Naive thymus-derived CD4-positive, alpha-beta T cell (primary cell): ENCODE measurements around the gene DEPDC5. TPM values are rescaled to one million over a fixed set of nuclear protein-coding genes. Genes with fewer than 3 reads are reported as not detected.

ENCODE experiments used
- ATAC-seq: fragments of 150-1000 bp; cut with Tn5 transposase; 2 replicates; pipeline ENCODE4 v1.10.0; 2021; ENCODE audit warnings: mild to moderate bottlenecking, moderate library complexity
- CTCF ChIA-PET: fragments of 350-600 bp; sonication (Branson Sonifier 250); formaldehyde crosslinking; loops from one replicate; lab custom pipeline; 2021; ENCODE audit warnings: antibody characterized with exemption; lab: Charles Lee
- POLR2A ChIA-PET: fragments of 350-600 bp; sonication (Branson Sonifier 250); formaldehyde crosslinking; loops from one replicate; lab custom pipeline; 2021; ENCODE audit warnings: antibody characterized with exemption, inconsistent platforms; lab: Charles Lee
- DNase-seq, 9 donors: peaks; one replicate each; pipeline versions ENCODE4 v3.0.0 to v3.0.0-alpha.2; 2020 to 2022; ENCODE audit warnings: mixed read lengths in 1 of 9
- H3K27ac ChIP-seq: one replicate; pipeline ENCODE4 v1.7.0; 2013; ENCODE audit warnings: mild to moderate bottlenecking, low read depth, low read length, moderate library complexity
- H3K27me3 ChIP-seq, 2 donors: one replicate each; pipeline ENCODE4 v1.7.0; 2013; ENCODE audit warnings: low read length in 2 of 2, mild to moderate bottlenecking in 2 of 2, moderate library complexity in 2 of 2; ENCODE audit not compliant: control insufficient read depth in 2 of 2, insufficient read depth in 2 of 2
- H3K36me3 ChIP-seq, 3 experiments: 1 replicate in 2 of 3; 2 replicates in 1 of 3; pipeline ENCODE4 v1.7.0; 2013; ENCODE audit warnings: low read length in 3 of 3, mild to moderate bottlenecking in 3 of 3, moderate library complexity in 1 of 3; ENCODE audit not compliant: insufficient read depth in 3 of 3, control insufficient read depth in 2 of 3
- H3K4me1 ChIP-seq, 2 donors: one replicate each; pipeline ENCODE4 v1.7.0; 2013; ENCODE audit warnings: low read length in 2 of 2, mild to moderate bottlenecking in 2 of 2, moderate library complexity in 1 of 2; ENCODE audit not compliant: control insufficient read depth in 2 of 2, insufficient read depth in 2 of 2
- H3K4me3 ChIP-seq: 2 replicates; pipeline ENCODE4 v1.7.0; 2013; ENCODE audit warnings: mild to moderate bottlenecking, low read length
- H3K9me3 ChIP-seq, 3 experiments: 1 replicate in 2 of 3; 2 replicates in 1 of 3; pipeline ENCODE4 v1.7.0; 2013; ENCODE audit warnings: low read length in 3 of 3; ENCODE audit not compliant: control insufficient read depth in 2 of 3
- H3K27ac Mint-ChIP-seq, 9 donors: one replicate each; pipeline ENCODE4 v1.8.0; 2020 to 2022; ENCODE audit warnings: mixed read lengths in 9 of 9, mild to moderate bottlenecking in 8 of 9, moderate library complexity in 5 of 9, inconsistent platforms in 2 of 9
- H3K27me3 Mint-ChIP-seq, 5 donors: one replicate each; pipeline ENCODE4 v1.8.0; 2021 to 2022; ENCODE audit warnings: mixed read lengths in 5 of 5, mild to moderate bottlenecking in 1 of 5
- H3K36me3 Mint-ChIP-seq, 5 donors: one replicate each; pipeline ENCODE4 v1.8.0; 2020 to 2022; ENCODE audit warnings: mixed read lengths in 5 of 5, mild to moderate bottlenecking in 3 of 5, inconsistent platforms in 1 of 5
- H3K4me1 Mint-ChIP-seq, 7 donors: one replicate each; pipeline ENCODE4 v1.8.0; 2020 to 2022; ENCODE audit warnings: mixed read lengths in 7 of 7, mild to moderate bottlenecking in 3 of 7, inconsistent platforms in 1 of 7
- H3K4me3 Mint-ChIP-seq, 10 donors: one replicate each; pipeline ENCODE4 v1.8.0; 2020 to 2022; ENCODE audit warnings: mild to moderate bottlenecking in 10 of 10, mixed read lengths in 10 of 10, moderate library complexity in 6 of 10, inconsistent platforms in 2 of 10
- H3K9me3 Mint-ChIP-seq, 11 donors: one replicate each; pipeline ENCODE4 v1.8.0; 2020 to 2022; ENCODE audit warnings: mixed read lengths in 11 of 11, mild to moderate bottlenecking in 4 of 11, inconsistent platforms in 1 of 11, moderate library complexity in 1 of 11
- intact Hi-C, 2 donors: fragments of 100-400 bp; cut with micrococcal nuclease; formaldehyde crosslinking; loops; one replicate each; pipeline ENCODE4 v1.15.1; 2023
- polyA plus RNA-seq, 2 donors: library from polyadenylated mRNA; unstranded; fragments of 300-500 nt; fragmentation: Illumina TruSeq; gene quantifications; one replicate each; pipeline ENCODE4 v1.2.3, GENCODE V29; 2021
- total RNA-seq, 6 experiments: library from RNA in 5 of 6; stranded (reverse) in 5 of 6; gene quantifications; 1 replicate in 5 of 6; 2 replicates in 1 of 6; pipeline ENCODE4 v1.2.3 and lab custom pipeline; 2021 to 2026

DEPDC5 gene
- total and polyA plus RNA-seq, 7 experiments from 2014 or later: 5.7 to 54.1 (median 43.8) TPM

DNA sequence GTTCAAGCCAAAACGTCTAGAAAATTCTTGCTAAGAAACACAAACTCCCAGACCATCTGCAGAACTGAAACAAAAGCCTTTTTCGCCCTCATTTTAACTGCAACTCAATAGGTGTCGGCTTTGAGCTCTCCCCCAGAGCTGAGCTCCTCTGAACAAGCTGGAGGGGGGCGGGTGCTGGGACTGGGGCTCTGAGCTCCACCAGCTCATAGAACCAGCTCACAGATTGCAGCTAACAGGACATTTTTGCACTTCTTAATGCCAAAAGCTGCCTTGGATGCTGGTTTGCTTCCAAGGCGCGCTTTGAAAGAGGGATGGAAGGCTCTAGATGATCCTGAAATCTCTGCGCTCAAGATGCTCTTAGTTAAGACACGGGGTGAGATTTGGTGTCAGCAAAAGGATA, 184.5 kb downstream of the DEPDC5 start:
- Histone ChIP-seq H3K4me1 (peaks cover under 1 to 4% of the 10 kb centered on the region in 2 donors), H3K4me3 (no peak overlapping the region), H3K27ac (no peak overlapping the region), H3K9me3 (no peaks in the 10 kb centered on the region), H3K36me3 (no peaks in the 10 kb centered on the region), H3K27me3 (no peaks in the 10 kb centered on the region)
- ATAC-seq (no peak), DNase-seq (no peak)
- H3K4me3 Mint-ChIP-seq: no peak overlapping the region
- H3K36me3 Mint-ChIP-seq: no peaks in the 10 kb centered on the region
- H3K27me3 Mint-ChIP-seq: peaks cover 0 to 2% (median 0%) of the 10 kb centered on the region in 5 donors
- intact Hi-C loops: no loop called here
- no peak overlapping the region for H3K27ac Mint-ChIP-seq
- ChIA-PET POLR2A (no interaction called here), CTCF (no interaction called here)
- H3K9me3 Mint-ChIP-seq: no peaks in the 10 kb centered on the region
- H3K4me1 Mint-ChIP-seq: peaks cover 0 to 9% (median 4%) of the 10 kb centered on the region in 7 donors

DNA sequence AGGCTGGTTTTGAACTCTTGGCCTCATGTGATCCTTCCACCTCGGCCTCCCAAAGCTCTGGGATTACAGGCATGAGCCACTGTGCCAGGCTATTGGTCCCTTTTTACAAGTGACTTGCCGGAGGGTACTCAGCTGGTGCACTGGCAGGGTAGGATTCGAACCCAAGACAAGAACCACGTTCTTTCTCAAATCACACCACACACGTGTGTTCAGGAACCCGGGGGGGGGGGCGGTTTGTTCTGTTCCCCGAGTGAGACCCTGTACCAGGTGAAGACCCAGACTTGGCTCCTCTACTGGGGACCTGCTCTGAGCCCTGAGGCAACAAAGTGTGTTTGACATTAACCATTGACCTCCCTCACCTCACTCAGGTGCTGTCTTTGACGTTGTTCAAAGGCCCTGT, 186.7 kb downstream of the DEPDC5 start:
- intact Hi-C loops: loop anchor here in 1 of 2 donors (10.0 kb wide), 1 partner anchor 106 kb away; no protein-coding TSS in a partner anchor
- H3K36me3 Mint-ChIP-seq: no peaks in the 10 kb centered on the region
- Histone ChIP-seq H3K36me3 (no peaks in the 10 kb centered on the region), H3K9me3 (no peaks in the 10 kb centered on the region), H3K27me3 (no peaks in the 10 kb centered on the region), H3K4me1 (peaks cover 7 to 9% of the 10 kb centered on the region in 2 donors), H3K27ac (no peak overlapping the region), H3K4me3 (no peak overlapping the region)
- peaks cover 0 to 17% (median 7%) of the 10 kb centered on the region in 7 donors for H3K4me1 Mint-ChIP-seq
- H3K27me3 Mint-ChIP-seq: peaks cover 0 to 2% (median 0%) of the 10 kb centered on the region in 5 donors
- no peaks in the 10 kb centered on the region for H3K9me3 Mint-ChIP-seq
- no peak overlapping the region for H3K27ac Mint-ChIP-seq
- DNase-seq (no peak), ATAC-seq (no peak)
- ChIA-PET CTCF (interaction anchor here (1.5 kb wide), 1 partner anchor 9 kb away, joined by 6 read pairs; no protein-coding TSS in a partner anchor), POLR2A (interaction anchor here (0.9 kb wide), 1 partner anchor 190 kb away, joined by 4 read pairs; the partner anchor contains the start of gene PRR14L)
- H3K4me3 Mint-ChIP-seq: peak overlapping the region in 1 of 10 donors; percentile 2

DNA sequence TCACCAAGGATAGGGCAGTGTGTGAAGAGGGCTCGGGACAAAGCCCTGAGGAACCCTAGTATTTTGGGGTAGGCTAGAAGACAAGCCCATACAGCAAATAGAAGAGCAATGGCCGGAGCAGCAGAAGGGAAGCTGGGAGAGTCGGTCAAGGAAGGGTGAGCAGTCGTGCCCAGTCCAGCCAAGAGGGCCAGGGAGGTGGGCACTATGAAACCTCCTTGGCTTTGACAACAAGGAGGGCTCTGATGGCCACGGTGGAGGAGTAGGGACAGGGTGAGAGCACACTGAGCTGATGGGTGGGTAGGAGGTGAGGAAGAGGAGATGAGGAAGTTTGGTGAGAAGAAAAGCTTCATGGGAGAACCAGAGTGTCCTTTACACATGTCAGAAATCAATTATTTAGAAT, 188.3 kb downstream of the DEPDC5 start:
- Mint-ChIP-seq H3K4me3 (peak overlapping the region in 9 of 10 donors; percentile 1 to 92 (median 51)), H3K4me1 (peaks cover 2 to 19% (median 9%) of the 10 kb centered on the region in 7 donors), H3K9me3 (no peaks in the 10 kb centered on the region), H3K27ac (peak overlapping the region in 4 of 9 donors; percentile 19 to 66 (median 48)), H3K36me3 (peaks cover 0 to under 1% (median 0%) of the 10 kb centered on the region in 5 donors), H3K27me3 (no peaks in the 10 kb centered on the region)
- Histone ChIP-seq H3K27ac (no peak overlapping the region), H3K4me1 (peaks cover 17 to 18% of the 10 kb centered on the region in 2 donors), H3K27me3 (no peaks in the 10 kb centered on the region), H3K9me3 (no peaks in the 10 kb centered on the region), H3K4me3 (no peak overlapping the region), H3K36me3 (no peaks in the 10 kb centered on the region)
- CTCF ChIA-PET: no interaction called here
- POLR2A ChIA-PET: interaction anchor here (1.1 kb wide), 1 partner anchor 135 kb away, joined by 3 read pairs; no protein-coding TSS in a partner anchor
- DNase-seq (no peak), ATAC-seq (no peak)
- intact Hi-C loops: loop anchor here in 1 of 2 donors (10.0 kb wide), 1 partner anchor 107 kb away; no protein-coding TSS in a partner anchor

DNA sequence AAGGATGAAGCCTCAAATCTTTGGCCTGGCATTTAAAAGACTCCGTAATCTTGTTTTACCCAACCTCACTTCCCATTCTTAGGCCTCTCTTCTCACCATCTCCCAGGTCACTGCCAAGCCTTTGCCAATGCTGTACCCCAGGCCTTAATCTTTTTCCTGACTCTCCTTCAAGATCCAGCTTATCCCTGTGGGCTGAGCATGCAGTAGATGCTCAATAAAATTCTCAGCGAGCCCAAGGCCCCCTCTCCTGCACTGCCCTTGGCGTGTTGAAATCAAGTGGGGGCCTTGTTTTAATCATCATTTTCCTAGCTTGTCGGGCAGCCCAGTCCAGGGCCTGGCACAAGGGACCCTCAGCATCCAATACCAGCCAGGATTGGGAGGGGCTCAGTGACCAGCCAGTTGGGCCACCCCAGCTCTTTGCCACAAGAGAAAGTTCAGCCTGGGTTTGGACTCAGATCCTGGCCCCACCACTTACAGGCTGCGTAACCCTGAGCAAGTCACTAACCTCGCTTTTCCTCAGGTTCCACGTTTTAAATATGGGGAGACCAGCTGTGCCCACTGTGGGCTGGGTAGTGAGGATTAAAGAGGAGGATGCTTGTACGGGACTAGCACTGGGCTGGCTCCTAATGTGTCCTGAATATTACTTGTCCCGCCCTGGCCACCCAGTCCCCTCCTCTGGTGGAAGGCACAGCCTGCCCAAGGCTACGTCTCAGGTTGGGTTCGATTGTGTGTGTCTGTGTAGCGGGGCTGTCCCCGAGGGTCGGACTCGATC, 189.6 kb downstream of the DEPDC5 start:
- H3K4me3 ChIP-seq: peak overlapping the region; percentile 87
- ATAC-seq: no peak

DNA sequence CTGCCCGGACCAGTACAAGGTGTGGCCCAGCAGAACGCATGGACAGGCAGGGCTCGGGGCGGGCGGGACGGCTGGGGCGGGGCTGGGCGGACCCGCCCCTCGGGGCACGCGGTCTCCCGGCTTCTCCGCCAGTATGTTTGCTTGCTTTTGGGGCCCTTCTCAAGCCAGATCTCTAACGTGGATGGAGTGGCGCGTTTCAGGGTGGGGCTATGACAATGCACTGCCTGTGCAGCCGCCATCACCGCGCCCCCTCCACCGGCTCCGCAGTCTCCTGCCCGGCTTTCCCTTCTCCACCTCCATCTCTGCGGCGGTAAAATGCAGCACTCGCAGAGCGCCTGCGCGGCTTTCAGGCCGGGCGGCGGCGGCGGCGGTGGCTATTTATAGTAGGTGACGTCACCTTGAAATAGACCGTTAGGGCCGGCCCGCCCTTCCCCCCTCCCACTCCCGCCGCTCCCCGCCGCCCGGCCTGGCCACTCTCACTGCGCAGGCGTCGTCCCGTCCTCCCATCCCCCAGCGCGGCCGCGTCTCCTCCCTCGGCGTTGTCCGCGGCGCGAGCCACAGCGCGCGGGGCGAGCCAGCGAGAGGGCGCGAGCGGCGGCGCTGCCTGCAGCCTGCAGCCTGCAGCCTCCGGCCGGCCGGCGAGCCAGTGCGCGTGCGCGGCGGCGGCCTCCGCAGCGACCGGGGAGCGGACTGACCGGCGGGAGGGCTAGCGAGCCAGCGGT, 190.3 kb downstream of the DEPDC5 start, which contains the start of gene YWHAH:
YWHAH (plus strand) TSS at position 558 of the 722 bp plus-strand sequence. CDS start 199 bp downstream, outside the sequence.
- Histone ChIP-seq H3K27me3 (no peaks in the 10 kb centered on the region), H3K36me3 (no peaks in the 10 kb centered on the region), H3K4me1 (peaks cover 18 to 21% of the 10 kb centered on the region in 2 donors), H3K27ac (peak within 1 kb of the TSS; percentile 76), H3K4me3 (peak within 1 kb of the TSS; percentile 87), H3K9me3 (no peaks in the 10 kb centered on the region)
- ChIA-PET POLR2A (interaction anchor here (2.1 kb wide), 1 partner anchor 282 kb away, joined by 14 read pairs; the partner anchor contains the start of gene PISD), CTCF (no interaction called here)
- H3K4me3 Mint-ChIP-seq: peak within 1 kb of the TSS in 6 of 10 donors; percentile 89 to 94 (median 92)
- H3K4me1 Mint-ChIP-seq: peaks cover 7 to 30% (median 14%) of the 10 kb centered on the region in 7 donors
- H3K36me3 Mint-ChIP-seq: peaks cover 0 to 10% (median 0%) of the 10 kb centered on the region in 5 donors
- H3K27ac Mint-ChIP-seq: peak within 1 kb of the TSS in 8 of 9 donors; percentile 74 to 95 (median 85)
- intact Hi-C loops: loop anchor here (1.0 to 10.0 kb wide), 6 partner anchors 26 to 545 kb away; partner anchors contain the start of genes SFI1 (in 2 of the 2), DRG1 (in 1 of the 2) and PISD (in 1 of the 2)
- H3K9me3 Mint-ChIP-seq: no peaks in the 10 kb centered on the region
- DNase-seq (peak; percentile 69 to 96 (median 79)), ATAC-seq (peak; percentile 82)
- H3K27me3 Mint-ChIP-seq: no peaks in the 10 kb centered on the region

More for the DNA sequence above, 189.6 kb downstream of the DEPDC5 start:
- intact Hi-C loops: loop anchor here in 1 of 2 donors (10.0 kb wide), 1 partner anchor 109 kb away; no protein-coding TSS in a partner anchor
- peak overlapping the region; percentile 76 for H3K27ac ChIP-seq
- POLR2A ChIA-PET: interaction anchor here (0.6 kb wide), 1 partner anchor 305 kb away, joined by 4 read pairs; no protein-coding TSS in a partner anchor
- H3K27ac Mint-ChIP-seq: peak overlapping the region in 7 of 9 donors; percentile 59 to 95 (median 81)
- no peaks in the 10 kb centered on the region for H3K27me3 ChIP-seq
- H3K36me3 ChIP-seq: no peaks in the 10 kb centered on the region
- no peaks in the 10 kb centered on the region for H3K9me3 Mint-ChIP-seq
- peaks cover 0 to 7% (median 0%) of the 10 kb centered on the region in 5 donors for H3K36me3 Mint-ChIP-seq
- CTCF ChIA-PET: no interaction called here
- peak overlapping the region in 6 of 10 donors; percentile 69 to 94 (median 92) for H3K4me3 Mint-ChIP-seq
- DNase-seq: no peak
- H3K9me3 ChIP-seq: no peaks in the 10 kb centered on the region
- H3K4me1 ChIP-seq: peaks cover 18 to 21% of the 10 kb centered on the region in 2 donors
- no peaks in the 10 kb centered on the region for H3K27me3 Mint-ChIP-seq
- peaks cover 7 to 28% (median 14%) of the 10 kb centered on the region in 7 donors for H3K4me1 Mint-ChIP-seq
